WI38 (cell line): ENCODE data around the gene MS4A4A.
"Not testable (repeated sequence)": the region's sequence is repeated elsewhere in the genome, so short reads cannot be mapped to it uniquely, and the experiment has no call there.

Experiments used
- H3K4me3 ChIP-seq: 2 replicates; pipeline ENCODE4 v1.5.1; 2011; ENCODE audit warnings: low read depth, mild to moderate bottlenecking, control low read depth, low read length
- TF ChIP-seq, protein P1 (sequence below): IDR thresholded peaks from 2 replicates; pipeline ENCODE4 v1.5.1; 2012; ENCODE audit warnings: low read depth, mild to moderate bottlenecking, control low read depth, low read length

MS4A4A gene

DNA sequence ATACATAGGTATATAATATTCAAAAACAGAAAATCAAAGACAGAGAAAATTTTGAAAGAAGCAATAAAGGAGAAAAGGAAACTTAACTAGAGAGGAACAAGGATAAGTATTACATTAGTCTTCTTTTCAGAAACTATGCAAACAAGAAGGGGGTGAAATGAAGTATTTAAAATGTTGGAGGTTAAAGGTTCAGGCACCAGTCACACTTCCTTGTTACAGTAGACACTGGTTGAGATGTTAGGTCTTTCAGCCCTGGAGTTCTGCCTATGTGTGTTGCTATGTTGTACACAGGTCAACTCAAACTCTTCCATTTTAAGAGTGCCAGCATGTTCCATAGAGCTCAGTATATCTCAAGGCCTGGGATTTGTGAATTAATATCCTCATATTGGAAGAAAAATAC lies 6.0 kb upstream of the MS4A4A start:
- TF ChIP-seq, protein P1, sequence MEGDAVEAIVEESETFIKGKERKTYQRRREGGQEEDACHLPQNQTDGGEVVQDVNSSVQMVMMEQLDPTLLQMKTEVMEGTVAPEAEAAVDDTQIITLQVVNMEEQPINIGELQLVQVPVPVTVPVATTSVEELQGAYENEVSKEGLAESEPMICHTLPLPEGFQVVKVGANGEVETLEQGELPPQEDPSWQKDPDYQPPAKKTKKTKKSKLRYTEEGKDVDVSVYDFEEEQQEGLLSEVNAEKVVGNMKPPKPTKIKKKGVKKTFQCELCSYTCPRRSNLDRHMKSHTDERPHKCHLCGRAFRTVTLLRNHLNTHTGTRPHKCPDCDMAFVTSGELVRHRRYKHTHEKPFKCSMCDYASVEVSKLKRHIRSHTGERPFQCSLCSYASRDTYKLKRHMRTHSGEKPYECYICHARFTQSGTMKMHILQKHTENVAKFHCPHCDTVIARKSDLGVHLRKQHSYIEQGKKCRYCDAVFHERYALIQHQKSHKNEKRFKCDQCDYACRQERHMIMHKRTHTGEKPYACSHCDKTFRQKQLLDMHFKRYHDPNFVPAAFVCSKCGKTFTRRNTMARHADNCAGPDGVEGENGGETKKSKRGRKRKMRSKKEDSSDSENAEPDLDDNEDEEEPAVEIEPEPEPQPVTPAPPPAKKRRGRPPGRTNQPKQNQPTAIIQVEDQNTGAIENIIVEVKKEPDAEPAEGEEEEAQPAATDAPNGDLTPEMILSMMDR = no peak

DNA sequence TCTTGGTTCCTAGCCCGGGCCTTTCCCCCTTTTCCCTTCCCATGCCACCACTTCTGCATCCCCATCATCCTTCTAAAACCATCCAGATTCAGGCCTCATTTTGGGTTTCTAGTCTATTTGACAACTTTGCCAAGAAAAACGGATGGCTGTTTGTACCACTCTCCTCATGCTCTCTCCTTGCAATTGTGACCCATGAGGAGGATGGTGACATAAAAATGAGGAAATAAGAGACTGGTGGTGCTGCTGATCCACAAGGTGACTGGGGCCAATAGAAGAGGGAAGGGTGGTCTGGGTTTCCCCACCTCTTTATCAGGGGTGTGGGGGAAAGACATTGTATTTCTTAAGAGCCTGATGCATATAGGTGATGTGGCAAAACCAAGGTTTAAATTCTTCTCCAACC lies 1.0 kb downstream of the MS4A4A start:
- H3K4me3 ChIP-seq = no peak overlapping the region

More for the DNA sequence above, 6.0 kb upstream of the MS4A4A start:
- H3K4me3 ChIP-seq = no peak overlapping the region

DNA sequence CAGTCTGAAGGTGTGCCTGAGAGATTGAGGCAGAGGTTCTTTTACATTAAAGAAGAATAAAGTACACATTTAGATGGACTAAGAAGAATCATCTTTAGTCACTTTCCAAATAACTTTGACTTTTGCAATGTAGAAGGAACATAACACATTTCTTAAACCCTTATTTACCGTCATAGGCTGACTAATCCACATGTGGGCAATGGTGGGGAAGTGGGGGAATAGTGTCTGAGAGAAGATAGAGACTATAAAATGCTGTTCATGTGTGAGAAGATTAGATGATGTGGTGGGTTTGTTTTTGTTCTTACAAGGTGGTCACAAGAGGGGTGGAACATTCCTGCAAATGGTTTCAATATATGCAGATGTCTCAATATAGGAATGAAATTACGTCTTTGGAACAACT lies 1.8 kb downstream of the MS4A4A start:
- H3K4me3 ChIP-seq = no peak overlapping the region
- TF ChIP-seq, protein P1 = no peak

More for the DNA sequence above, 1.0 kb downstream of the MS4A4A start:
- TF ChIP-seq, protein P1 = no peak

DNA sequence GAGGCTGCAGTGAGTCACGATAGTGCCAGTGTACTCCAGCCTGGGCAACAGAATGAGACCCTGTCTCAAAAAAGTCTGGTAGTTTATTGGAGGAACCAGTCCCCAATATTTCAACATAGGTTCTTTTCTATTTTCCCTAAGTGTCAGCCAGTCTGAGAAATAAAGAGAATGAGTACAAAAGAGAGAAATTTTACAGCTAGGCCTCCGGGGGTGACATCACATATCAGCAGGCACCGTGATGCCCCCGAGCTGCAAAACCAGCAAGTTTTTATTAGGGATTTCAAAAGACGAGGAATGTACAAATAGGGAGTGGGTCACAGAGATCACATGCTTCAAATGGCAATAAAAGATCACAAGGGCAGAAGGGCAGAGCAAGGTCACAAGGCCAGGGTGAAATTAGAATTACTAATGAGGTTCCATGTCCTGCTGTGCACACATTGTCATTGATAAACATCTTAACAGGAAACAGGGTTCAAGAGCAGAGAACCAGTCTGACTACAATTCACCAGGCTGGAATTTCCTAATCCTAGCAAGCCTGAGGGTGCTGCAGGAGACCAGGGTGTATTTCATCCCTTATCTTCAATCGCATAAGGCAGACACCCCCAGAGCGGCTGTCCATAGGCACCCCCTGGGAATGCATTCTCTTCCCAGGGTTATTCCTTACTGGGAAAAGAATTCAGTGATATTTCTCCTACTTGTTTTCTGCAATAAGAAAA lies 5.1 kb downstream of the MS4A4A start:
- H3K4me3 ChIP-seq = not testable (repeated sequence)

DNA sequence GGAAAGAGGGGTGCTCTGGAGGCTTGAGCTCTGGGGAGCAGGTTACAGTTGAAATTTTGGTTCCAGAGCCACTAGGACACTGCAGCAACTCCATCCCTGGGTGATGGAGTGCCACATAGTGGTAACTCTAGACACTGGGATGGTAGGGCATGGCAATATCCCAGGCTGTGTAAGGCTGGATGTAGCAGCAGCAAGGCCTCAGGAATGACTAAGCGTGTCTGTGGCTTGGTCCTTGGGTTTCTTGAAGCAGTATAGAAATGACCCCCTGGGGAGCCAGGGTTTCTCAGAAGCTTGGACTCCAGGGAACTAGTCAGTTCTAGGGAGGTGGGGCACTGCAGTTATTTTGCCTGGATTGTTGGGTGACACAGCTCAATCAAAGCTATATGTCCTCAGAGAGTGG lies 8.1 kb downstream of the MS4A4A start:
- TF ChIP-seq, protein P1 = no peak

DNA sequence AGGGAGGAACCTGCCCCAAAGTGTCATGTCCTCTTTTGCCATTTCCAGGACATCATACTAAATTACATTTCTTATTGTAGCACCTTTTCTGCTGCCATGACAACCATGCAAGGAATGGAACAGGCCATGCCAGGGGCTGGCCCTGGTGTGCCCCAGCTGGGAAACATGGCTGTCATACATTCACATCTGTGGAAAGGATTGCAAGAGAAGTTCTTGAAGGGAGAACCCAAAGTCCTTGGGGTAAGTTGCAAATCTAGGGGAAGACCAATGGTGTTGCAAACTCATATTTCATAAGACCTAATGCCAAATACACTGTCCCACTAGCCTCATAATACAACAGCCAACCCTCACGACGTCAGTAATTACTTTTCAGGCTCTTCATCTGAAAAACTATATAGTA lies 11.7 kb downstream of the MS4A4A start:
- H3K4me3 ChIP-seq = no peak overlapping the region
- TF ChIP-seq, protein P1 = no peak

More for the DNA sequence above, 8.1 kb downstream of the MS4A4A start:
- no peak overlapping the region for H3K4me3 ChIP-seq

DNA sequence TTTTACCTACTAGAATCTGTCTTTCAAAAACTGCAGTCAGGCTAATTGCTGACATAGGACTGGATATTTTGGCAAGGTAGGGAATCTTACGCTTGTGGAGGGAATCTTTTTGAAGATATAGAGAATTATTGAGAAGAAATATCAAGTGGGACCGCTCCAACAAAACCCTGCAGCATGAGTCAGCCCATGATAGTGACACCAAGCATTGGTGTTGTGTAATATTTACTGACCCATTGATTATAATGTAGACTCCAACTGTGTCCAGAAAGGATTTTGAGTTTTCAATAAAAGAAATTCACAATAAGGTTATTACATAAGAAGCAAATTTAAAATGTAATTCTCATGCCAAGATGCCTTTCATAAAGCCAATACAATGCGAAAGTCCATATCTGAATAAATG lies 20.7 kb downstream of the MS4A4A start:
- H3K4me3 ChIP-seq = no peak overlapping the region
- TF ChIP-seq, protein P1 = no peak

DNA sequence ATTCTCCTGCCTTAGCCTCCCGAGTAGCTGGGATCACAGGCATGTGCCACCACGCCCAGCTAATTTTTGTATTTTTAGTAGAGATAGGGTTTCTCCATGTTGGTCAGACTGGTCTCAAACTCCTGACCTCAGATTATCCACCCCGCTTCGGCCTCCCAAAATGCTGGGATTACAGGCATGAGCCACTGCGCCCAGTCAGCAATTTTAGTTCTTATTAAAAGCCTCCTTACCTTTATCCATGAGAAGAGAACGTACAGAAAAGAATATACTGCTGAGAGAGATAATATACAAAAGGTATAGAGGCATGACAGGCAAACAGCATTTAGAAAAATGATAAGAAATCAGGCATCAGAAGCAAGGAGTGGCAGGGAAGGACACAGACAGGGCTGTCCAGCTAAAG lies 21.4 kb downstream of the MS4A4A start:
- not testable (repeated sequence) for H3K4me3 ChIP-seq
